HG03521 (cell line): ENCODE results near the gene PABPN1.

ENCODE experiments used
- ATAC-seq: cut with Tn5 transposase; IDR thresholded peaks from one replicate; pipeline ENCODE4 v1.9.1; 2021; ENCODE audit warnings: mild to moderate bottlenecking, moderate library complexity; ENCODE audit not compliant: unreplicated experiment

PABPN1 gene

DNA sequence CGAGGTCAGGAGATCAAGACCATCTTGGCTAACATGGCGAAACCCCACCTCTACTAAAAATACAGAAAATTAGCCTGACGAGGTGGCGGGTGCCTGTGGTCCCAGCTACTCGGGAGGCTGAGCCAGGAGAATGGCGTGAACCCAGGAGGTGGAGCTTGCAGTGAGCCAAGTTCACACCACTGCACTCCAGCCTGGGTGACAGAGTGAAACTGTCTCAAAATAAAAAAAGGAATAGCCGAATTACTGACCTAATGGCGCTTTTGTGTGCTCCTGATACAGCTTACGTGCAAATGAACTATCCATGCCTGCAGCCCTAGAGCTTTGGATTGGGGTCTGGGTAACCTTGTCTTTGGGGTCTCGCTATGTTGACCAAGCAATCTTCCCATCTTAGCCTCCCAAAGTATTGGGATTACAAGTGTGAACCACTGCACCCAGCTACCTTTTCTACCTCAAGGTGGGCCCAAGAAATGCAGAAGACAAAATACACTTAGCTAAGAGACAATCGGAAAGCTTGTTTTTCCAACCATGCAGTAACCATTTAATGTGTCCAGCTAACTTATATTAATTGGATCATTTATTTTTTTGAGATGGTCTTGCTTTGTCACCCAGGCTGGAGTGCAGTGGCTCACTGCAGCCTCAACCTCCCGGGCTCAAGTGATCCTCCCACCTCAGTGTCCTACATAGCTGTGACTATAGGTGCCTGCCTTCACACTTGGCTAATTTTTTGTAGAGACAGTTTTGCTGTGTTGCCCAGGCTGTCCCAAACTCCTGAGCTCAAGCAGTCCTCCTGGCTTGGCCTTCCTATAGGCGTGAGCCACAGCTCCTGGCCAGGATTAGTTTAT, 5.5 kb downstream of the PABPN1 start:
- no peak for ATAC-seq

DNA sequence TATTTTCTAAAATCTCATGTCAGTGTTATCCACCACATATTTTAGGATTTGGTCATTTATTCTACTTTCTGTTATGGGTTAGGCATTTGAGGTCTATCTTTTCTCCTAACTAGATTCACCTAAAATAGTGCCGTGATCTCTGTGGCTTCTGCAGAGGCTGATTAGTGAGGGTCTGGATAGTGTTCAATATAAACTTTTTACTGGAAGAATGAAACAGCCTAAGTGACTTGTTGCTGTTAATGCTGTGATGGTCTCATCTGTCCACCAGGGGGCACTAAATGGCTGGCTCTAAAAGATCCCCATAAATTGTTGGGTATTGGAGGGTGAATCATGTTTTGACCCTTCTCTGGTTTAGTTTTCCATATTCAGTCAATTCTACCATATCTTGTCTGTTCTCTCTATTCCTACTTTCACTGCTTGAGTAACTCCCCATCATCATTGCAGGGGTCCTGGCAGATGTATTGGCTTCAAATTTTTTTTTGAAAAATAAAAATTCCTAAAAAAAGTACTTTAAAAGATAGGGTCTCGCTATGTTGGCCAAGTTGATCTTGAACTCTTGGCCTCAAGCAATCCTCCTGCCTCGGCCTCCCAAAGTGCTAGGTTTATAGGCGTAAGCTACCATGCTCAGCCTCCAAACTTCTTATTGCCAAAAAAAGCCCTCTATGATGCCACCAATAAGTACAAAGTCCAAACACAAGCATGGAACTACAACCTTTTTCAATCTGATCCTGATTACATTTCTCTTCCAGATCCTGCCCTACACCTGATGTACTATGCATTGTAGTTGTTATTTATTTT, 6.9 kb downstream of the PABPN1 start:
- ATAC-seq = no peak

DNA sequence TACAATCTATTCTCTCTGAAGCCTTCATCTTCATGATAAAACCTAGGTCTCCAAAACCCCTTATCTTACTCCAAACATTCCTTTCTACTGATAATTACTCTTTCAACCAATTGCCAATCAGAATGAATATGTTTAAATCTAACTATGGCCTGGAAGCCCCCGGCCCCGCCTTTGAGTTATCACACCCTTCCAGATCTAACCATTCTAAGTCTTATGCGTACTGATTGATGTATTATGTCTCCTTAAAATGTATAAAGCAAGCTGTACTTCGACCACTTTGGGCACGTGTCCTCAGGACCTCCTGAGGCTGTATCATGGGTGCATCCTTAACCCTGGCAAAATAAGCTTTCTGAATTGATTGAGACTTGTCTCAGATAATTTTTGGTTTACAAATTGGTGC, 14.4 kb downstream of the PABPN1 start:
- ATAC-seq = no peak

DNA sequence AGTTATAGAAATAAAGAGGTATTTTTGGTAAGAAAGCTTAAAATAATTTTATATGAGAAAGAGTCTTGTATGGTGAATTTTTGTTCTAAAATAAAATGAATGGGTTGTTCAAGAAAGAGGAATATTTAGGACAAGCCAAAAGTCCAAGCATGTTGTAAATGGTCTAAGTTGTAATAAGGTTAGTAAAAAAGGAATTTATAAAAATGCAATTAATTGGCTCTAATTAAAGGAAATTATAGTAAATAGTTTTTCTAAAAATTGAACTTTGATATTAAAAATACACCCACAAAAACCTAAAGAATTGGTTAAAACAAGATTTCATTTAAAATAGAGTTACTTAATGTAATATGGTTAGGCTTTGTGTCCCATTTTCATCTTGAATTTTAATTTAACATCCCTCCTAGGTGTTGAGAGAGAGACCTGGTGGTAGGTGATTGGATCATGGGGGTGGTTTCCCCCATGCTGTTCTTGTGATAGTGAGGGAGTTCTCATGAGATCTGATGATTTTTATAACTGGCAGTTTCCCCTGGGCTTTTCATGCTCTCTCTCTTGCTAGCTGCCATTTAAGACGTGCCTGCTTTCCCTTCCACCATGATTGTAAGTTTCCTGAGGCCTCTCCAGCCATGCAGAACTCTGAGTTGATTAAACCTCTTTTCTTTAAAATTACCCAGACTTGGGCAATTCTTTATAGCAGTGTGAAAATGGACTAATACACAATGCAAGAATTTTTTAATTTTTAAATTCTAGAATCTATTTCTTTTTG, 18.4 kb downstream of the PABPN1 start:
- ATAC-seq = no peak

DNA sequence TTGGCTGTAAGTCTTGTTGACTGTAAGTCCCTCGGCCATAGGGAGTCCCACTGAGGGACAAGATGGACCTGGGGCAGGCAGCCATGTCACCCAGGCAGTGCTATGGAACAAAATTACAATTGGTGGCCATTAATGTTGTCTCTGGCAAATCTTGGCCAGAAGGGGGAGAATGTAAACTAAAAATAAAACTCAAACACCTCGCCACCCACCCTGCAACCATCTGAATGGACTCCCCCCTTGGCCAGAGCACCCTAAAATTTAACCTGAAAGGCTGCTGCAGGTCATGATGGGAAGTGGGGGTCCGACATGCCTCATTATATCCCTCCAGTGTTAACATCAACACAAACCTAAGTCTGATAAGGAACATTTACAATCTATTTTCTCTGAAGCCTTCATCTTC, 23.2 kb downstream of the PABPN1 start:
- ATAC-seq = no peak

DNA sequence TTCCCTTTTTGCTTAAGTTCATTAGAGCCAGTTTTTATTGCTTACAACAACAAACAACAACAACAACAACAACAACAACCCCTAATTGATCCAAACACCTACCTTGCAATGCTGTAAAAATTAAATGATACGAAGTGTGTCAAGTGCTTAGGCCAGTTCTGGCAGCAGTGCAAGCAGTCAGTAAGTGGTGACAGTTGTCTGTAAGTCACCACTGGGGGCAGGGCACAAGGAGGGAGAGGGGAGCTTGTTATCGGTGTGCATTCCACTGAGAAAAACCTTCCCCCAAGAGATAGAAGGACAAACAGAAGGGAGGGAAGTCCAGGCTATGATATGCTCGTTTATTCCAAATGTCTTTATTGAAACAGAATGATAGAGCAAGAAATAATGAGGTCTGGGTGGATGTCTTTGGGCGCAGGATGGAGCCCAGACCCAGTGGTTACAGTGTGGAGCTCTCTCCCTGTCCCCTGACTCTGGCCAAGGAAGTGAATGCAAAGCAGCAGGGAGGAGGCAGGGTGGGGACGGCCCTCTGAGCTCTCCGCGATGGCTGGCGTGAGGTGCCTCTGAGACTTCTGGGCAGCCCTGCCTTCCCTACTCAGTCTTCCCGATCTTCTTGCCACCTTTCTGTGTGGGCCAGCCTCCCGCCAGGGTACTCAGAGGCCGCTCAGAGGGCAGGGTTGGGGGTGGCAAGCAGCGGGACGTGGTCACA, 24.9 kb downstream of the PABPN1 start:
- ATAC-seq = no peak

DNA sequence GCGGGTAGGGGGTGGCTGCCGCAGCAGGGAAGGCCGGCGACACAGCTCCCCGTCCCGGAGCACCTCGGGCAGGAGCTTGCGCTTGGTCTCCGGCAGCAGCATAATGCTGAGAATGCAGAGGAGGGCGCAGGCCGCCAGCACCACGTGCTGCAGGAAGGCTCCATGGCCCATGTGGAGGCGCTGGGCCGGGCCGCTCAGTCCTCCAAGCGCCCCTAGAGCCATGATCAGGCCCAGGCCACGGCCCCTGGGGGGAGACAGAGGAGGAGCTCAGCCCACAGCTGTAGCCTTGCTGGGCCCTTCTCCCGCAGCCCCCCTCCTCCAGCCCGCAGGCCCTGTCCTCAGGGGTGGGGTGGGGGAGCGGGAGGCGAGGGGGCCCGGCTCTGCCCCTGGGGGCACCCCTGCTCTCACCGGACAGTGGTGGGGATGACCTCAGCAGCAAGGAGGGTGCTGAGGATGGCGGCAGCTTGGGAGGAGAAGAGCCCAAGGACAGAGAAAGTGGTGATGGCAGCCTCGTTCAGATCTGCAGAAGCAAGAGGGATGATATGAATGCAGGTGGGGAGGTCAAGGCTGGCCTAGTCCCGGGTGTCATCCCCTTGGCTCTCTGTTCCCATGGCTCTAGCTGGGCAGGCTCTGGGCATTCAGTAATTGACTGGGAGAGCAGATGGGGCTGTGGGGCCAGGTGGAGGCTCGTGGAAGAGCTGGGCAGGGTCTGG, 25.6 kb downstream of the PABPN1 start:
- ATAC-seq = no peak

DNA sequence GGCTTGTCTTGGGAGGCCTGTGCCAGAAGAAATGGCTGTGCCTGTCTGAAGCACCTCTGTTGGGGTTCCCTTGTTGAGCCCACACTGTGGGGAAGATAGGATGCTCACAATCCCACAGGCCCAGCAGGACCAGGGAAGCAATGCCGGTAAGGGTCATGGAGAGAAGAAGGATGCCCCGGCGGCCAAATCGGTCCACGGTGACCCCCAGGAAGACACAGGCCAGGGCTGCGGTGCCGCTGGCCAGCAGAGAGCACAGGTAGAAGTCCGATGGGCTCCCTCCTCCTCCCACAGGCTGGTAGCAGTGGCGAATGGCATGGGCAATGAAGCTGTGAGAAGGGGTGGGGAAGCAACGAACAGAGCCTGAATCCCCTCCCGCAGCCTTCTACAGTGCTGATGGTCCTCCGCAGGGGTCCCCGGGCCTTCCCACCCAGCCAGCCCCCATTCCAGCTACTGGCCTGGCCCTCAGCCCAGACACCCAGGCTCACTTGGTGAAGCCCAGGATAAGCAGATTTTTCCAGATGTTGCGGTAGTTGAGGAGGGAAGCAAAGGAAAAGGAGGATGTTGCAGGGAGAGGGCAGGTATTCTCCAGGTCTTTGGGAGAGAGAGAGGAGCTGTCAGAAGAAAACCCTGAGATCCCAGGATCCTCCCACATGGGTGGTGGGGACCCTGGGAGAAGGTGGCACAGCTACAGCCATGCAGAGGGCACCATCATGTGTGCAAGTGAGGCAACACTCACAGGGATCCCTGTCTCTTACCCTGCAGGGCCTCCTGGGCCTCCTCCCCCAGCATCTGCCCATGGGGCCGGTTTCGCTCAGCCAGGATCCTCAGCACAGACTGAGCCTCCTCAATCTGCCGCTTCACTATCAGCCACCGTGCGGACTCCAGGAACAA, 26.4 kb downstream of the PABPN1 start:
- no peak for ATAC-seq

DNA sequence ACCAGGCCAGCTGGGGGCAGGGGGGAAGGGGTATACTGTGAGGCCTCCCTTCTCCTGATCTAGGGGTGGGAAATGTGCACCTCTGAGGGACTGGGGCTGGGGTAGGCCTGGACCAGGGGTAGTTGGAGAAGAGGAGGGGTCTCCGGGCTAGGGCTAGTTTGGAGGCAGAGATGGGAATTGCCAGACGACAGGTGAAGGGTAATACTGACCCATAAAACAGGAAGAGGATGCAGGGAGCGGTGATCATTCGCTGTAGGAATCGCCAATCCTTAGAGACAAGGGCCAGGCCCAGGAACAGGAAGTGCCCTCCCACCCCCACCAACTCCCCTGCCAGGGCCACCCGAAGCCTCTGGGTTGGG, 27.0 kb downstream of the PABPN1 start:
- ATAC-seq = no peak

DNA sequence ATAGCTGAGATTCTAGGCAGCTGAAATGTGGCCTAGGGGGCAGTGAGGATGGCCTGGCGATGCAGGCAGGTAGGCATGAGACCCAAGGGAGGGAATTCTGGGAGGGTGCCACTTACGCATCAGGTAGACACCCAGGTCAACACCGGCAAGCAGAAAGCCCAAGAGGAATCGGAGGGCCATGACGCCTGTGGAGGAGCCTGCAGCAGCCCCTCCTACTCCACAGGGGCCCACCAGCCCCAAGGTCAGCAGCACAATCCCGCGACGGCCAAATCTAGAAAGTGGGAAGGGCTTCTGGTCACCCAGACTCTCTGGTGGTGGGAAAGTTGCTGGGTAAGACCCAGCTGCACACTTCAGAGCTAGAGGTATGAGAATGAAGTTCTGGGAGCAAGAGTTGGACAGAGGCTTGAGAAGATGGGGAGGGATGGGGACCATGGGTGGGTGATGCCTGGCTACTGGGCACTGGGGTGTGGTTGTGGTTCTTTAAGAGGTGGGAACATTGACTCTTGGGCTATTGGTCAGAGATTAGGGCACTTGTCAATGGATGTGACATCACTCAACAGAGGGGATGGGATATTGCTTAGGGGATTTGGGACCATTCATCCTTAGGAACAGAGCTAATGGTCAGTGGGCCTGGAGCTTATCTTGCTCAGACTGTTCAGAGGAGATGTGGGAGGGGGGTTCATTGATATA, 28.0 kb downstream of the PABPN1 start:
- no peak for ATAC-seq

DNA sequence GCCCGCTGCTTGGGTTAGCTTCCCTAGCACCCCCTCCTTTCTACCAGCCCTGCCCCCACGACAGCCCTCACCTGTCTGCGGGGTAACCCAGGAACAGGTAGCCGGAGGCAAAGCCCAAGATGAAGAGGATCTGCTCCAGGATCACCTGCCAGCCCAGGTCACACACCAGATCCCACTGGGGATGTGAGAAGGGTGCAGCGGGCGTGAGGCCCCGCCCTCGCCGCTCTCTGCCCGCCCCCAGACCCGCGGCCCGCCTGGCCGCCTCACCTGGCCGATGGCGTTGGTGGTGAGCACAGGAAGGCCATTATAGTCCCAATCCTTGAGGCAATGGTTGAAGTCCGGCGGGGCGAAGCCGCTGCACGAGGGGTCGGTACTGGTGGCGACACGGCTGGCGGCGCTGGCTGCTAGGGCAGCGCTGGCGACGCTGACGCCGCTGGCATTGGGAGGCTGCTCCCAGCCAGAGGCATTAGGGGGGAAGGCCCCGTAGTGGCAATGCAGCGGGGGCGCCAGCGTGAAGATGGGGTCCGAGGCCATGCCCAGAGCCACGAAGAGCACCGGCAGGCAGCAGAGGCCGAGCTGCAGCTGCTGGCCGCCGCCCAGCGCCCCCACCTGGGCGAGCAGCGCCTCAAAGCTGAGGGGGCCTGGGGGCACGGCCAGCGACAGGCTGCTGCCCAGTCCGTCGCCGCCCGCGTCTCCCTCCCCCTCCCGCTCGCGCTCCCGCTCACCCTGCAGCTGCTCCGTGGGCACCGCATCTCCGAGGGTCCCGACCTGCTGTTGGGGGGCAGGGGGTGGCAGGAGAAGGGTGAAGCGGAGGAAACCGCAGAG, 30.6 kb downstream of the PABPN1 start:
- ATAC-seq = no peak

DNA sequence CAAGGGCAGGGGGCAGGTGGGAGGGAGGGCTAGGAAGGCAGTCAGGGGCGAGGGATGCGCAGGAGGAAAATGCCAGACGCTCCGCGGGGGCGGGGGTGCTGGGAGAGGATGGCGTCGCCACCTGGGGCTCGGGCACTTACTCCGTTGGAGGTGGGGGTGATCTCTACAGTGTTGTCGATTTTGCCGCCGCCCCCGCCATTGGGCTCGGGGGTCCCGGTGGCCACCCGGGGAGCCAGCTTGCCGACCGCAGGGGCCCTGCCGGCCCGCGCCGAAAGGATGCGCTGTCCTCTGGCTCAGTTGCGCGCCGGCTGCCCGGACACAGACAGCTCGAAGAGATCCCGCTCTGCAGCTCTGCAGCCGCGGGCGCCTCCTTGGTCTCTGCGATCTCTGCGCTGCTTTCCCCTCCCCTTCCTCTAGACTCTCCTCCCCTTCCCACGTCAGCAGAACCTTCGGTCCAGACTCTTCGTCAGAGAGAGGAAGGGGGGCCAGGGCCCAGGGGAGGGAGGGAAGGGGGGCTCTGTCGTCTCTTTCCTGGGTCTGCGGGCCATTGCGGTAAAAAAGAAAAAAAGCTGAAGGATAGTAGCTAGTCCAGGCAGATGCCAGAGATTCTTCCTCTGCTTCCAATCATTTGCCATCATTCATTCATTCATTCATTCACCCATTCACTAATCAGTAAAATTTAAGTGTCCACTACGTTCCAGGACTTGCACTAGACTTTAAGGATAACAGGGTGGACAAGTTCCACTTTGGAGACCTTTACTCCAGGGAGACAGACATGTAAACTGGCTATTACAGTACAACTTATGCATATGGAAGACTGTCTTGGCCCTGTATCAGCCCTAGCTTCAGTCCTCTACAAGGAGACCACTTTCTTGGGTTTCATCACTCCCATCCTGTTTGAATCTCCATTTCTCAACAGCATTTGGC, 31.5 kb downstream of the PABPN1 start, which contains the start of gene SLC22A17:
TSS of gene SLC22A17 (minus strand) at position 382 of the 927 bp plus-strand sequence.
- ATAC-seq = no peak

DNA sequence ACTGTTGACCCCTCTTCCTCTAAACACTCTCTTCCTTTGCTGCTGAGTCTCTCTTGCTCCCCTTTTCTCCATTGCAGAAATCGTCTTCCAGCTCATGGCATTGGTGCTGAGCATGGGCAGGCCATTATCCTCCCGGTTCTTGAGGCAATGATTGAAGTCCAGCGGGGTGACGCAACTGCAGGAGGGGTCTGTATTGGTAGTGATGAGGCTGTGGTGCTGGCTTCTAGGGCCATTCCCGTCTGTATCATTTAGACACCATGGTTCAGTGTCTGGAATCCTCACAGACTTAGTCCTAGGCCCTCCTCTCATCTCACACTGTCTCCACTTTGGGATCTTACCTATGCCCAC, 32.1 kb downstream of the PABPN1 start:
- ATAC-seq = no peak

DNA sequence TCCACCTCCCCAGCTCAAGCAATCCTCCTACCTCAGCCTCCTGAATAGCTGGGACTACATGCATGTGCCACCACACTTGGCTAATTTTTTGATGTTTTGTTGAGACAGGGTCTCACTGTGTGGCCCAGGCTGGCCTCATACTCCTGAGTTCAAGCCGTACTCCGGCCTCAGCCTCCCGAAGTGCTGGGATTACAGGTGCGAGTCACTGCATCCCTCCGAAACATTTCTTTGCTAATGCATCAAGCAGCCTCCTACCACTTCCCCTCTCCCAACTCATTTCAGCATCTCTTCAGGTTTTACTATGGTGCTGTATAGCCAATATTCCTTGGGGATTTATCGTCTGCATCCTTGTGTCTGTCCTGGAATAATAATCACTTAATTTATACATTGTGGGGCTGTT, 33.7 kb downstream of the PABPN1 start:
- ATAC-seq = no peak

DNA sequence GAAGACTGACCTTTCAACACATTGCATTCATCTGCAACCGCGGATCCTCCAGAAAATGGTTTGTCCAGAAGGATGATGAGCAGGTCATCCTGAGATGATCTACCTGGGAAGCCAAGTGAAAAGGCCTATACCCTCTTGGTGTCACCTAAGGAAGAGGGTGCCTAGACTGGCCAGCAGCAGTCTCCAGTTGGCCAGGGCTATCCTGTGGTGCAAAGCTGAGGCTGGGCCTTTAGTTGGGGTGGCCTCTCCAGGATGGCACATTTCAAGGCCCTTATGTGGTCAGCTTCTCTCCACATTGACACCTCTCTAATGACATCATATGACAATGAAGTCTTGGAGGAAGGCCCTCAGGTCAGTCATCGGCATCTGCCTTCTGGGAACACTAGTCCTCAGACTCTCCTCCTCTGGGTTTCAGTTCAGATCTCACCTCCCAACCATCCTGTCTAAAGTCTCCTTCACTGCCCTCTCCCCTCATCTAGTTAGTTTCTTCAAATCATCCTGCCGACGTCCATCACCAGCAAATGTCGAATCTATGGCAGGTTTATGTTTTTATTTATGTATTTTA, 34.7 kb downstream of the PABPN1 start:
- ATAC-seq = no peak

DNA sequence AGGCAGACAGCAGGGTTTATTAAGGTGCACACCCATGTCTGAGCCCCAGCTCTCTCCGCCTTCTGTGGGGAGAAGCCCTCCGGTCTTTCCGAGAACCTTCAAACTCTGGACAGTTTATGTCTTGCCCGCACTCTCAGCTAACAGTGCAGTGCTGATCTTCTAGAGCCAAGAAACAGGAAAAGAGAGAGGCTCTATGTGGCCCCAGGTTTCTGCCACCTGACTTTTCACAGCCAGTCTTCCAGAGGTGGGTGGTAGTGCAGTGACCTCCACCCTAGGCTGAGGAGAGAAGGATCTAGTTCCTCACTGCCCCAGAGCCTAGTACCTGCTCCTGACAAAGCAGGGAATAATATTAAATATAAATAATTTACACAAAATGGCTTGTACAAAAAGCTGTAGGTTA, 35.4 kb downstream of the PABPN1 start:
- no peak for ATAC-seq

DNA sequence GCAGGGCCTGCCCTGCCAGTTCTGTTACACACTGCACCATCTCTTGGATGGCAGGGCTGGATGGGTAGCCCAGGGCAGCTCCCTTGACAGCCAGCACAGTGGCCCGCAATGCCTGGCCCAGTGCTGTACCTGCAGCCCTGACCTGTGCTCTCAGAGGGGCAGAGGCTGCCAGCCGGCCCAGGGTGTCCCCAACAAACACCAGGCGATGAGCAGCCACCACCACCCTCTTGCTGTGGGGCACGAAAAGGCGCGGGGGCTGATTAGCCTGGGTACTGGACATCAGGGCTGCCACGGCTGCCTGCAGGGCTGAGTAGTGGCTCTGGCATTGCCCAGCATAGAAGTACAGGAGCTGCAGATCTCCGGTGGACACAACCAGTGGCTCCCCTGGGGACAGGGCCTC, 36.0 kb downstream of the PABPN1 start:
- ATAC-seq = no peak
